Retinal pigment epithelial cell (primary cell): ENCODE data around the gene TMEM263.
"Not testable (repeated sequence)": the region's sequence is repeated elsewhere in the genome, so short reads cannot be mapped to it uniquely, and the experiment has no call there.

ENCODE experiments used
- DNase-seq: peaks from one replicate; pipeline ENCODE4 v3.0.0-alpha.2; 2010; ENCODE audit warnings: low read depth
- H3K4me3 ChIP-seq: 2 replicates; pipeline ENCODE4 v1.5.1; 2011; ENCODE audit warnings: mild to moderate bottlenecking, low read length, control low read depth, moderate library complexity
- TF ChIP-seq, protein P1 (sequence below): conservative IDR thresholded peaks from 2 replicates; pipeline ENCODE4 v1.5.1; 2011; ENCODE audit warnings: low read depth, low read length, control low read depth, inconsistent platforms

The TMEM263 gene

DNA sequence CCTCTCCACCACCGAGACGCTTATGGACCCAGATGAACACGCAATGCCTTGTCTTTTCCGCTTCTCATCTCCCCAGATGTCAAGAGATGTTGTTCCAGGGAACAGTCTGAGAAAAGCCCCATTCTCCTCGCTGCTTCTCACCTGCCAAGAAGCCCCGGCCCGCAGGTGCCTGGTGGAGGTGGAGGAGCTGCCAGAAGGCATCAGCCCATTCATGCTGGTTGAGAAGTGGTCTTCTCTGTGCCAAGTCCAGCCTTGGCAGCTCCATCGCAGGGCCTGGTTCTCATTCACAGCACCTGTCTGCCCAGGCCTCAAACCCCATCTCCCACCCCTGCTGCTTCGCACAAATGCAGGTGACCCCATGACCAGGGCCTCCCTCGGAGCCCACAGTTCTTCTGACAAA is 42.3 kb upstream of the TMEM263 start:
- TF ChIP-seq, protein P1, sequence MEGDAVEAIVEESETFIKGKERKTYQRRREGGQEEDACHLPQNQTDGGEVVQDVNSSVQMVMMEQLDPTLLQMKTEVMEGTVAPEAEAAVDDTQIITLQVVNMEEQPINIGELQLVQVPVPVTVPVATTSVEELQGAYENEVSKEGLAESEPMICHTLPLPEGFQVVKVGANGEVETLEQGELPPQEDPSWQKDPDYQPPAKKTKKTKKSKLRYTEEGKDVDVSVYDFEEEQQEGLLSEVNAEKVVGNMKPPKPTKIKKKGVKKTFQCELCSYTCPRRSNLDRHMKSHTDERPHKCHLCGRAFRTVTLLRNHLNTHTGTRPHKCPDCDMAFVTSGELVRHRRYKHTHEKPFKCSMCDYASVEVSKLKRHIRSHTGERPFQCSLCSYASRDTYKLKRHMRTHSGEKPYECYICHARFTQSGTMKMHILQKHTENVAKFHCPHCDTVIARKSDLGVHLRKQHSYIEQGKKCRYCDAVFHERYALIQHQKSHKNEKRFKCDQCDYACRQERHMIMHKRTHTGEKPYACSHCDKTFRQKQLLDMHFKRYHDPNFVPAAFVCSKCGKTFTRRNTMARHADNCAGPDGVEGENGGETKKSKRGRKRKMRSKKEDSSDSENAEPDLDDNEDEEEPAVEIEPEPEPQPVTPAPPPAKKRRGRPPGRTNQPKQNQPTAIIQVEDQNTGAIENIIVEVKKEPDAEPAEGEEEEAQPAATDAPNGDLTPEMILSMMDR: no peak

DNA sequence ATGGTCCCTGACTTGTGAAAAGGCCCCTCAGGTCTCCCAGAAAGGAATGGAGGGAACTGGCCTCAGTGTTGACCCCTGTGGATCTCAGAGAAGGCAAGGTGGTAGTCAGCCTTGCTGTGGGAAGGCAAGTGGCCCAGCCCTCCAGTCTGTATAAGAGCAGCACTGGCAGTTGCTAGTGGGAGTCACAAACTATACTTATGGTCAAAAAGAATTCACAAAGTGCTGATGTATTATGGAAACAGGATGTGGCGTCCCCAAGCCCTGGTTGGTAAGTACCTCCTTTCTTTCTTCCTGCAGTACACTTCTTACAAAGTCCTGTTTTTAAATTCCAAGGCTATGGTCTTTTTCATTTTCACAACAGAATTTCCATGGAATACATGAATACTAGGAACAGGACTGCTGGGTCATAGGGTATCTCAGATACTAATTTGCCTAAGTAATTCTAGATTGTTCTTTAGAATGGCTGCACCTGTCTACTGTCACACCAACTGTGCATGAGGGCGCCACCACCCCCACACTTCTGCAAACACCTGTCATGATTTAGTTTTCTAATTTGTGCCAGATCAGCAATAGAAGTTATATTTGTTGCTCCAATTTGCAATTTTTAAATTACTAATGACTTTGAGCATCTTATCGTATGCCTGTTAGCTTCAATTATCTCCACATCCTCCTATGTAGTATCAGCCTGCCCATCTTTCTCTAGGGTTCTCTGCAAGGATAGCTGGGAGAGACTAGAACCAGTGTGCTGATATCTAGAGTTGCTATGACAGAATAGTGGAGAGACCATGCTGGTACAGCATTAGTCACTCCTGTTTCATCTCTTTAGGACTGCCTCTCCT is 40.7 kb upstream of the TMEM263 start:
- TF ChIP-seq, protein P1: no peak
- DNase-seq: no peak

More for the DNA sequence above, 42.3 kb upstream of the TMEM263 start:
- no peak overlapping the region for H3K4me3 ChIP-seq
- no peak for DNase-seq

DNA sequence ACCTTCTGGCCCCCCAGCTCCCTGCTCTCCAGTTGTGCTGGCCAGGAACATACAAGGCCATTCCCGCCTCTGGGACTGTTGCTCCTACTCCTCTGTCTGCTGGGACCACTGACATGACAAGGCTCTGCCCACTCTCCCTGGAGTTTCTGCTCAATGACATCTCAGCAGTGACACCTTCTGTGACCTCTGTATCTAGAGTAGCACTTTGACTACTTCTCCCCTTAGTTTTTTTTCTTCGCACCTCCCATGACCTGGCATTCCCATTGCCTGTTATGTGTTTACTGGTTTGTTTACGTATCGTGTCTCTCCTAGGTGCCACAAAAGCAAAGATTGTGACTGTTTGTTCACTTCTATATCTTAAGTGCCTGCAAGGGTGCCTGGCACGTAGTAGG is 40.1 kb upstream of the TMEM263 start:
- no peak overlapping the region for H3K4me3 ChIP-seq
- TF ChIP-seq, protein P1: no peak
- DNase-seq: no peak

More for the DNA sequence above, 40.7 kb upstream of the TMEM263 start:
- no peak overlapping the region for H3K4me3 ChIP-seq

DNA sequence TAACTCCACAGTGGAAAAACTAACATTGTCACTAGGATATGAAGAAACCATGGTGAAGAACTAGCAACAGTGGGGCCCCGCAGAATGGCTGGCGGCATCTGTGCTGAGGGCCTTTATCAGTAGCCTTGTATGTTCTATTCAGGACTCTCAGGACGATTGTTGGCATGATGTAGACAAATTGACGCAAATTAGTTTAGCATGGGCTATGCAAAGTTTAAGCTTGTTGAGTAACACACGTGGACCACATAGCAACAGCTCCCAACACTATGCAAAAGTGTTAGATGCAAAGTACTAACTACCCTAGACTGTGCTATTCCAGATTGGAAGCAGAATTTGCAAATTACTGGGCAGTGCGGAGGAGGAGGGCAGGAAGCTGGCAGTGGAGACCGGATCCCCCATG is 38.2 kb upstream of the TMEM263 start:
- H3K4me3 ChIP-seq: no peak overlapping the region
- no peak for DNase-seq
- TF ChIP-seq, protein P1: no peak

DNA sequence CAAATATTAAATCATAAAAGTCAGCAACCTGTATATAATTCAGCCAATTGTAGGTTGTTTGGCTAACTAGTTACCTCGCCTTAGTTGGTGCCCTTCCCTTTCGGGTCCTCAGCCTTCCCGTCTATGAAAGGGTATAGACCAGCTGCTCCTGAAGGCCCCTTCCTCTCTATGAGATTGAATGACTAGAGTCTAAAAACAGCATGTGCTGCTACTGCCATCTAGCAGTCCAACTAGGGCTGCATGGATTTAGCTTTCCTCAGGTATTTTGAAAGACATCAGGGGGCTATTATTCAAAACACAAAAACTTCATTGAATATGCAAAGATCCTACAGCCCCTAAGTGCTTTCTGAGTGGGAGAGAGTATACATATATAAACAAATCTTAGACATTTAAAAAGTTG is 37.0 kb upstream of the TMEM263 start:
- no peak for DNase-seq
- TF ChIP-seq, protein P1: peak; percentile 81
- no peak overlapping the region for H3K4me3 ChIP-seq

DNA sequence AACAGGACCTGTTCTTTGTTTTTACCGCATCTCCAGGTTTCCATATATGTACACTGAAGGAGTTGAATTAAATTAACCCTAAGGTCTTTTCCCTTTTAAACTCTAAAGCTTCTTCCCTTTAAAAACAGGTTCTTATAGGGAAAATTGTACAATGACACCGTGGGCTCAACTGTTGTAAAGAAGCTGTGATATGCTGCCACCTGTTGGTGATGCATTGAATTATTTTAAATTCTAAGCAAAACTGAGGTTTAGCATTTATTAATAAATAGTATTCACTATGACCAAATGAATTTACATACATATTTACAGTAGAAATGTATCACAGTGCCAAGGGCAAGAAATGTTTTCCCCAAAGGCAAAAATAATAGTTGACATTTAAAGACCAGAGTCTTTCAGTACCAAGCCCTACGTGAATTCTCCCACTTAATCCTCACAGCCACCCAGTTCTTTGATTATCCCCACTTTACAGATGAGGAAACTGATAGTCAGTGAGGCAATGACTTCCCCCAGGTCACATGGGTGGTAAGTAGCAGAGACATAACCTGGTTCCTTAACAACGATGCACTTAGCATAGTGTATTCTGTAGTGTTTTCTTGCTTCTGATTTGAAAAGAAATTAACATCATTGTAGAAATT is 35.7 kb upstream of the TMEM263 start:
- no peak overlapping the region for H3K4me3 ChIP-seq
- TF ChIP-seq, protein P1: peak; percentile 68
- no peak for DNase-seq

DNA sequence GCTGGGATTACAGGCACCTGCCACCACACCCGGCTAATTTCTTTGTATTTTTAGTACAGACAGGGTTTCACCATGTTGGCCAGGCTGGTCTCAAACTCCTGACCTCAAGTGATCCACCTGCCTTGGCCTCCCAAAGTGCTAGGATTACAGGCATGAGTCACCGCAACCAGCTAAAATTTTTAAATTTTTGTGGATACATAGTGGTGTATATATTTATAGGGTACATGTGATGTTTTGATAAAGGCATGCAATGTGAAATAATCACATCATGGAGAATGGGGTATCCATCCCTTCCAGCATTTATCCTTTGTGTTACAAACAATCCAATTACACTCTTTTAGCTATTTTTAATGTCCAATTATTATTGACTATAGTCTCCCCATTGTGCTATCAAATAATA is 33.7 kb upstream of the TMEM263 start:
- not testable (repeated sequence) for DNase-seq, H3K4me3 ChIP-seq

DNA sequence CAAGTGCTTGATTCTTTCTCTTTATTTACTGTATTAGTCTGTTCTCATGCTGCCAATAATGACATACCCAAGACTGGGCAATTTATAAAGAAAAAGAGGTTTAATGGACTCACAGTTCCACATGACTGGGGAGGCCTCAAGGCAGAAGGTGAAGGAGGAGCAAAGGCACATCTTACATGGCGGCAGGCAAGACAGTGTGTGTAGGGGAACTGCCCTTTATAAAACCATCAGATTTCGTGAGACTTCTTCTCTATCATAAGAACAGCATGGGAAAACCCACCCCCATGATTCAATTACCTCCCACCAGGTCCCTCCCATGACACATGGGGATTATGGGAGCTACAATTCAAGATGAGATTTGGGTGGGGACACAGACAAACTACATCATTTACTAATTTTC is 32.1 kb upstream of the TMEM263 start:
- not testable (repeated sequence) for DNase-seq, H3K4me3 ChIP-seq
